SK-N-MC (cell line): Measurements from ENCODE around the gene TM6SF1.

ENCODE experiments used
- EZH2 ChIP-seq: fragments of 200-600 bp; sonication (generic); IDR thresholded peaks from one replicate; pipeline ENCODE4 v1.6.1; 2017; ENCODE audit warnings: antibody characterized with exemption
- POLR2AphosphoS5 ChIP-seq: IDR thresholded peaks from 2 replicates; pipeline ENCODE4 v1.6.1; 2012; ENCODE audit warnings: mild to moderate bottlenecking, low read depth, low read length, borderline replicate concordance

DNA sequence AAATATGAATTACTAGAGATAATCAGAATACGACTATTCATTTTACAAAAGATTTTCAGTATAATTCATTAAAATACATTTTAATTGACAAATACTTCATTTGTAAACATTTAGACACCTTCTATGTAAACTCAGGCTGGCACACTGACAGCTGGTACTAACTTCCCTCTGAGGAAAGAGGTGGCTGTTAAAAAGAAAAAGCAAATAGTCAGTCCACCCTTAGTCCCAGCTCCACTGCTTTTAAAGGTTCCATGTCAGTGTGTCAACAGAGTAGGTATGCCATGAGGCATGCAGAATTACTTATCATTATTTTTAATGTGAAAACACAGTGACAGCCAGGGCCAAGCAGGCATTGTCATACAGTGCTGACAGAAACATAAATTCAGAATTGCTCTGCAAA, 16.1 kb downstream of the TM6SF1 start:
- TF ChIP-seq POLR2AphosphoS5 (no peak), EZH2 (no peak)
